A549 (cell line): Measurements from ENCODE around the gene ADO. TPM values are rescaled to one million over a fixed set of nuclear protein-coding genes. Genes with fewer than 3 reads are reported as not detected.

Experiments
- ATAC-seq, 2 experiments: fragments of 200-7000 bp in 1 of 2; fragments of >200 bp in 1 of 2; cut with Nextera tagmentation in 1 of 2; cut with Tn5 transposase in 1 of 2; 3 replicates each; pipeline versions ENCODE4 v1.8.0 to v1.9.1; 2018 to 2020; ENCODE audit warnings: mild to moderate bottlenecking in 1 of 2, moderate library complexity in 1 of 2
- CTCF ChIA-PET: fragments of 300-600 bp; sonication (Branson Sonifier 250); formaldehyde crosslinking; extraction: SDS; loops from one replicate; lab custom pipeline; 2021; ENCODE audit warnings: antibody characterized with exemption, inconsistent platforms; lab: Yijun Ruan, JAX
- POLR2A ChIA-PET: fragments of 350-600 bp; formaldehyde crosslinking; extraction: SDS; loops from one replicate; lab custom pipeline; 2021; ENCODE audit warnings: antibody characterized with exemption, inconsistent platforms; lab: Yijun Ruan, JAX
- DNase-seq, 2 experiments: peaks; one replicate each; pipeline versions ENCODE4 v3.0.0 to v3.0.0-alpha.2; 2011 to 2016; ENCODE audit warnings: low read depth in 1 of 2, low spot score in 1 of 2
- FAIRE-seq: peaks from 2 replicates; lab custom pipeline; 2011; peaks lifted over from hg19 to GRCh38; lab: Jason Lieb, UNC
- H3K27ac ChIP-seq, 2 experiments: fragments of >200 bp; sonication (Bioruptor Twin); formaldehyde crosslinking; 3 replicates each; pipeline ENCODE4 v1.5.1; 2016 to 2017
- H3K4me1 ChIP-seq: fragments of >200 bp; sonication (Bioruptor Twin); formaldehyde crosslinking; 3 replicates; pipeline ENCODE4 v1.6.1; 2016
- H3K4me2 ChIP-seq: fragments of >200 bp; sonication (Bioruptor Twin); formaldehyde crosslinking; 3 replicates; pipeline ENCODE4 v1.6.1; 2016
- H3K4me3 ChIP-seq: fragments of >200 bp; sonication (Bioruptor Twin); formaldehyde crosslinking; 3 replicates; pipeline ENCODE4 v1.5.1; 2016
- H3K9me3 ChIP-seq: fragments of >200 bp; sonication (Bioruptor Twin); formaldehyde crosslinking; 3 replicates; pipeline ENCODE4 v1.6.1; 2016
- CEBPB ChIP-seq, 2 experiments: fragments of >200 bp in 1 of 2; sonication (Bioruptor Twin) in 1 of 2; formaldehyde crosslinking in 1 of 2; IDR thresholded peaks; 2 replicates each; pipeline ENCODE4 v1.6.1; 2012 to 2016
- EHF ChIP-seq: fragments of 250-450 bp; sonication (Bioruptor Pico); IDR thresholded peaks from 2 replicates; pipeline ENCODE4 v1.5.0; 2020; ENCODE audit warnings: mild to moderate bottlenecking
- ELK1 ChIP-seq: fragments of 150-350 bp; IDR thresholded peaks from 2 replicates; pipeline ENCODE4 v1.6.1; 2014; ENCODE audit warnings: low read depth, mild to moderate bottlenecking, low read length
- FOSB ChIP-seq: fragments of 250-450 bp; sonication (Bioruptor Pico); IDR thresholded peaks from 2 replicates; pipeline ENCODE4 v1.5.0; 2020; ENCODE audit warnings: mild to moderate bottlenecking, moderate library complexity
- FOSL2 ChIP-seq, 2 experiments: fragments of 450-650 bp in 1 of 2; fragments of >200 bp in 1 of 2; sonication (Bioruptor Twin) in 1 of 2; formaldehyde crosslinking; IDR thresholded peaks; 2 replicates each; pipeline versions ENCODE4 v1.5.0 to v1.6.1; 2016 to 2020; ENCODE audit warnings: mild to moderate bottlenecking in 1 of 2, moderate library complexity in 1 of 2
- HEYL ChIP-seq: fragments of 250-450 bp; sonication (Bioruptor Pico); IDR thresholded peaks from 2 replicates; pipeline ENCODE4 v1.8.0; 2021; ENCODE audit warnings: mild to moderate bottlenecking, moderate library complexity
- HMGXB4 ChIP-seq: fragments of 250-450 bp; sonication (Bioruptor Pico); IDR thresholded peaks from 2 replicates; pipeline ENCODE4 v1.5.0; 2021; ENCODE audit warnings: mild to moderate bottlenecking, moderate library complexity, borderline replicate concordance
- HOXB13 ChIP-seq: fragments of 250-450 bp; sonication (Bioruptor Pico); IDR thresholded peaks from 2 replicates; pipeline ENCODE4 v1.5.0; 2020; ENCODE audit warnings: low read depth, mild to moderate bottlenecking, moderate library complexity
- MAFK ChIP-seq: fragments of 450-650 bp; IDR thresholded peaks from 2 replicates; pipeline ENCODE4 v1.6.1; 2014; ENCODE audit not compliant: partially characterized antibody
- MYC ChIP-seq: IDR thresholded peaks from 2 replicates; pipeline ENCODE4 v1.6.1; 2012; ENCODE audit warnings: mild to moderate bottlenecking, inconsistent platforms, low read length, improper control_type of control experiment, borderline replicate concordance
- NFE2L2 ChIP-seq: fragments of 150-350 bp; conservative IDR thresholded peaks from 2 replicates; pipeline ENCODE4 v1.6.1; 2014; ENCODE audit warnings: low read length
- NR3C1 ChIP-seq: fragments of >200 bp; sonication (Bioruptor Twin); formaldehyde crosslinking; IDR thresholded peaks from 3 replicates; pipeline ENCODE4 v1.6.1; 2017
- PHF8 ChIP-seq: fragments of 200-600 bp; sonication (generic); IDR thresholded peaks from 2 replicates; pipeline ENCODE4 v1.6.1; 2016; ENCODE audit warnings: low read depth, mild to moderate bottlenecking, antibody characterized with exemption, moderate library complexity, borderline replicate concordance
- POLR2A ChIP-seq: IDR thresholded peaks from 2 replicates; pipeline ENCODE4 v1.6.1; 2012; ENCODE audit warnings: mild to moderate bottlenecking, low read length
- POLR2AphosphoS2 ChIP-seq: conservative IDR thresholded peaks from 2 replicates; pipeline ENCODE4 v1.6.1; 2012; ENCODE audit warnings: low read length, improper control_type of control experiment, inconsistent platforms
- RAD21 ChIP-seq, 2 experiments: fragments of >200 bp in 1 of 2; sonication (Bioruptor Twin) in 1 of 2; formaldehyde crosslinking in 1 of 2; IDR thresholded peaks in 1 of 2; conservative IDR thresholded peaks in 1 of 2; 2 replicates in 1 of 2; 3 replicates in 1 of 2; pipeline ENCODE4 v1.6.1; 2012 to 2018; ENCODE audit warnings: inconsistent platforms in 1 of 2
- SREBF2 ChIP-seq: fragments of 450-650 bp; IDR thresholded peaks from 2 replicates; pipeline ENCODE4 v1.6.1; 2014; ENCODE audit warnings: mild to moderate bottlenecking, moderate library complexity
- ZC3H11A ChIP-seq: fragments of 450-650 bp; IDR thresholded peaks from 2 replicates; pipeline ENCODE4 v1.6.1; 2014; ENCODE audit warnings: antibody characterized with exemption, mild to moderate bottlenecking
- ZFP36 ChIP-seq: fragments of 450-650 bp; IDR thresholded peaks from 2 replicates; pipeline ENCODE4 v1.6.1; 2014; ENCODE audit warnings: borderline replicate concordance; ENCODE audit not compliant: partially characterized antibody
- ZSCAN20 ChIP-seq: fragments of 250-450 bp; sonication (Bioruptor Pico); IDR thresholded peaks from 2 replicates; pipeline ENCODE4 v1.8.0; 2022; ENCODE audit warnings: mild to moderate bottlenecking, moderate library complexity
- WGBS: methylation state at CpG from one replicate; pipeline ENCODE4 v1.1.6; 2017; ENCODE audit errors: missing lambda C conversion rate; 5-methylcytosine and 5-hydroxymethylcytosine counted together
- polyA plus RNA-seq, 4 experiments: library from polyadenylated mRNA; depleted of rRNA in 3 of 4; stranded (reverse); fragments of >200 nt; fragmentation: RNase III in 1 of 4; extraction: RNeasy Plus Mini Kit Qiagen cat#74134 plus additional on column Dnase treatment in 1 of 4; gene quantifications; 2 replicates in 3 of 4; 3 replicates in 1 of 4; pipeline ENCODE4 v1.2.3, GENCODE V29; 2011 to 2017
- TF ChIP-seq, protein P1 (sequence below): IDR thresholded peaks from 2 replicates; pipeline ENCODE4 v1.6.1; 2012; ENCODE audit warnings: low read depth, borderline replicate concordance

ADO gene
- polyA plus RNA-seq, 2 of the 4 experiments (the other 2 are of a cell fraction): 18.8 to 23.2 TPM

GRCh38 chr10:62769574-62770242 lies 34.8 kb upstream of the ADO start:
- ATAC-seq (no peak), FAIRE-seq (no peak)
- POLR2A ChIA-PET: no interaction called here
- WGBS: 38% methylated on average over 1 of the region's 1 CpG
- Histone ChIP-seq H3K4me2 (no peak overlapping the region), H3K27ac (peak overlapping the region; percentile 44 to 76)
- TF ChIP-seq MAFK (peak; percentile 83), NFE2L2 (peak; percentile 89), HEYL (no peak)
- TF ChIP-seq, all 56 proteins: peak for 2
- CTCF ChIA-PET: interaction anchor here (0.6 to 1.4 kb wide), 3 partner anchors 12 to 64 kb away, joined by 3 to 4 read pairs (median 4); no protein-coding TSS in a partner anchor
- H3K4me3 ChIP-seq: no peak overlapping the region
- H3K4me1 ChIP-seq: no peaks in the 10 kb centered on the region
- DNase-seq: peak in 1 of 2 experiments; percentile 19
- no peaks in the 10 kb centered on the region for H3K9me3 ChIP-seq

DNA sequence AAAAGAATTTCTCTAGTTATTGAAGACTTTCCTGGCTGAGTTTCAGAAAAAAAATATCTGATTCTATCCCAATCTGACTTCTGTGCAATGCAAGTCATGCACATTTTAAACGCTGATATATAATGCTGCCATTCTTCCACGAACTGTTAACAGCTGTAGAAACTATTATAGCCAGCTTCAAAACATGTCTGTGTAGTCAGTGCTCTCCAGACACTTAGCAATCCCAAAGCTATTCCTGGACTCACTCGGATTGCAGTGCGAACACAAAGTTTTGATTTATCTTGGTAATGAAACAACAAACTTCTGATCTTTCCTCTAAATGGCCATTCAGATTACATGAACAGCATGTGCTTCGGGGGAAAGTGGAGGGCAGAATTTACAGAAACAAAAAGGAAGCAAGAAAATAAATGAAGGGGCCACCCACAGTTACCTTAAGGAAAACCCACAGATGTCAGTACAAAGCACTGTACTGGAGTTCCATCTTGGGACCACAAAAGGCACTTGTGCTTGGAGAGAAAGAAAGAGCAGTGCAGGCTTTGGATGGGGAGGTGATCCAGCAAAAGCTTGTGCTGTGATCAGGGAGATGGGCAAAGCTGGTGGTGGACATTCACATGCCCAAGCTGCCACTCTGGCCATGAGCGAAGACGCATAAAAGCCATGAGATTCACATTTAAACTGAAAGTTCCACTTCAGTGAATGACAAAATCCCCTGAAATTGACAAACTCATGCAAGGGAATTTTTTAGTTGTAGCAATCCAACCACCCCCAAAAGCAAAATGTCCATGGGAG lies 32.1 kb upstream of the ADO start:
- Histone ChIP-seq H3K4me1 (no peaks in the 10 kb centered on the region), H3K9me3 (no peaks in the 10 kb centered on the region), H3K4me3 (no peak overlapping the region), H3K27ac (no peak overlapping the region), H3K4me2 (no peak overlapping the region)
- CTCF ChIA-PET: no interaction called here
- no peak for ATAC-seq
- no peak for TF ChIP-seq ZFP36
- TF ChIP-seq MYC: no peak
- no peak for TF ChIP-seq ZSCAN20
- TF ChIP-seq EHF (CRISPR knock-in tag): no peak
- TF ChIP-seq ELK1: no peak
- no peak for TF ChIP-seq HOXB13 (CRISPR knock-in tag)
- TF ChIP-seq FOSL2 (IDR thresholded peaks at IDR 0.05): no peak
- no peak for TF ChIP-seq FOSL2 (CRISPR knock-in tag; IDR thresholded peaks at IDR 0.05)
- TF ChIP-seq POLR2AphosphoS2: no peak
- no peak for TF ChIP-seq POLR2A
- no peak for TF ChIP-seq ZC3H11A
- no peak for TF ChIP-seq HMGXB4 (CRISPR knock-in tag)
- no peak for TF ChIP-seq RAD21 (conservative IDR thresholded peaks at IDR 0.05 in 1 of 2, IDR thresholded peaks at IDR 0.05 in 1 of 2)
- TF ChIP-seq PHF8: no peak
- TF ChIP-seq CEBPB (IDR thresholded peaks at IDR 0.05): no peak
- no peak for TF ChIP-seq NR3C1
- TF ChIP-seq SREBF2: no peak
- TF ChIP-seq, protein P1, sequence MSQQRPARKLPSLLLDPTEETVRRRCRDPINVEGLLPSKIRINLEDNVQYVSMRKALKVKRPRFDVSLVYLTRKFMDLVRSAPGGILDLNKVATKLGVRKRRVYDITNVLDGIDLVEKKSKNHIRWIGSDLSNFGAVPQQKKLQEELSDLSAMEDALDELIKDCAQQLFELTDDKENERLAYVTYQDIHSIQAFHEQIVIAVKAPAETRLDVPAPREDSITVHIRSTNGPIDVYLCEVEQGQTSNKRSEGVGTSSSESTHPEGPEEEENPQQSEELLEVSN: no peak
- TF ChIP-seq FOSB (CRISPR knock-in tag): no peak
- POLR2A ChIA-PET: no interaction called here
- DNase-seq: no peak
- FAIRE-seq: no peak
- 51% methylated on average over 7 of the region's 7 CpGs for WGBS
